ENCODE measurements around the gene MPI.
"Not testable (repeated sequence)": the region's sequence is repeated elsewhere in the genome, so short reads cannot be mapped to it uniquely, and the experiment has no call there.

MPI gene

DNA sequence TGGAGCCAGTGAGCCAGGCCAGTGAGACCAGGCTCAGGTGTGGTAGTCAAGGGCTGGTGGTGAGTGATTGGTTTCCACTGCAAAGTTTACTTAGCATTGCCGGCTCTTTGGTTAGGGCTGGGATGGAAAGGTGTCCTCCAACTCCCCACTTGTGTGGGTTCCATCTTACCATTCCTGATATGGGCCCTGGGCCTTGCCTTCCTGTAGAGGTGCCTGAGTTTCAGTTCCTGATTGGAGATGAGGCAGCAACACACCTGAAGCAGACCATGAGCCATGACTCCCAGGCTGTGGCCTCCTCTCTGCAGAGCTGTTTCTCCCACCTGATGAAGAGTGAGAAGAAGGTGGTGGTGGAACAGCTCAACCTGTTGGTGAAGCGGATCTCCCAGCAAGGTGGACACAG lies 3.1 kb downstream of the MPI start:
- Histone ChIP-seq H3K4me1 (ENCODE audit: low read depth, poor library complexity, severe bottlenecking) (peaks cover 14% of the 10 kb centered on the region), H4K20me1 (ENCODE audit: insufficient read depth) (no peaks in the 10 kb centered on the region), H3K27me3 (ENCODE audit: insufficient read depth, low read depth) (no peaks in the 10 kb centered on the region), H3K9ac (no peak overlapping the region), H3K79me2 (ENCODE audit: insufficient read depth, low read depth) (no peaks in the 10 kb centered on the region), H3K27ac (no peak overlapping the region), H3K36me3 (ENCODE audit: insufficient read depth) (no peaks in the 10 kb centered on the region; the same call in 1 of the 2 replicates), H3K4me3 (IDR thresholded peaks at IDR 0.05; ENCODE audit: insufficient read depth, low read depth, low read length) (no peak overlapping the region), H2AFZ (ENCODE audit: low read depth) (no peak overlapping the region), H3K4me2 (no peak overlapping the region)
- TF ChIP-seq, protein P1, sequence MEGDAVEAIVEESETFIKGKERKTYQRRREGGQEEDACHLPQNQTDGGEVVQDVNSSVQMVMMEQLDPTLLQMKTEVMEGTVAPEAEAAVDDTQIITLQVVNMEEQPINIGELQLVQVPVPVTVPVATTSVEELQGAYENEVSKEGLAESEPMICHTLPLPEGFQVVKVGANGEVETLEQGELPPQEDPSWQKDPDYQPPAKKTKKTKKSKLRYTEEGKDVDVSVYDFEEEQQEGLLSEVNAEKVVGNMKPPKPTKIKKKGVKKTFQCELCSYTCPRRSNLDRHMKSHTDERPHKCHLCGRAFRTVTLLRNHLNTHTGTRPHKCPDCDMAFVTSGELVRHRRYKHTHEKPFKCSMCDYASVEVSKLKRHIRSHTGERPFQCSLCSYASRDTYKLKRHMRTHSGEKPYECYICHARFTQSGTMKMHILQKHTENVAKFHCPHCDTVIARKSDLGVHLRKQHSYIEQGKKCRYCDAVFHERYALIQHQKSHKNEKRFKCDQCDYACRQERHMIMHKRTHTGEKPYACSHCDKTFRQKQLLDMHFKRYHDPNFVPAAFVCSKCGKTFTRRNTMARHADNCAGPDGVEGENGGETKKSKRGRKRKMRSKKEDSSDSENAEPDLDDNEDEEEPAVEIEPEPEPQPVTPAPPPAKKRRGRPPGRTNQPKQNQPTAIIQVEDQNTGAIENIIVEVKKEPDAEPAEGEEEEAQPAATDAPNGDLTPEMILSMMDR (conservative IDR thresholded peaks at IDR 0.05; ENCODE audit: low read depth, low read length) = no peak

DNA sequence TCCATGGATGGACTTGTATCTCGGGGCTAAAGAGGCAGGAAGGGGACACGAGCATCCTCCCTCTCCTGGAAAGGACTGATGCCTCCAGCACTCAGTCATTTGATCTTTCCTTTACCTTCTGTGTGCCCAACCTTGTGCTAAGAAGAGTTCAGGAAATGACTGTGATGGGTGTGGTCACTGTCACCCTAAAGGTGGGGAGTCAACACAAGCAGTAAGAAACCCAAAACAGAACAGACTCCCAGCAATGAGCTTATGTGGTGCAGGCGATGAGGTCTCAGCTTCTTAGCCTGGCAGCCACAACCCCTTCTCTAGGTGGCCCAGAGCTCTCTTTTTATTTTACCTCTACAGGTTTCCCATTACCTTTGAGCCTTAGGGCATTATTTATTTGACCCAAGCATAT lies 3.8 kb downstream of the MPI start:
- no peak overlapping the region for H2AFZ ChIP-seq (ENCODE audit: low read depth)
- H3K36me3 ChIP-seq (ENCODE audit: insufficient read depth) = no peaks in the 10 kb centered on the region; the same call in 1 of the 2 replicates
- H3K4me3 ChIP-seq (IDR thresholded peaks at IDR 0.05; ENCODE audit: insufficient read depth, low read depth, low read length) = no peak overlapping the region
- no peak overlapping the region for H3K27ac ChIP-seq
- TF ChIP-seq, protein P1 (conservative IDR thresholded peaks at IDR 0.05; ENCODE audit: low read depth, low read length) = no peak
- H3K9ac ChIP-seq = no peak overlapping the region
- no peaks in the 10 kb centered on the region for H3K27me3 ChIP-seq (ENCODE audit: insufficient read depth, low read depth)
- no peak overlapping the region for H3K4me2 ChIP-seq
- no peaks in the 10 kb centered on the region for H3K79me2 ChIP-seq (ENCODE audit: insufficient read depth, low read depth)
- peaks cover 15% of the 10 kb centered on the region for H3K4me1 ChIP-seq (ENCODE audit: low read depth, poor library complexity, severe bottlenecking)
- H4K20me1 ChIP-seq (ENCODE audit: insufficient read depth) = no peaks in the 10 kb centered on the region

DNA sequence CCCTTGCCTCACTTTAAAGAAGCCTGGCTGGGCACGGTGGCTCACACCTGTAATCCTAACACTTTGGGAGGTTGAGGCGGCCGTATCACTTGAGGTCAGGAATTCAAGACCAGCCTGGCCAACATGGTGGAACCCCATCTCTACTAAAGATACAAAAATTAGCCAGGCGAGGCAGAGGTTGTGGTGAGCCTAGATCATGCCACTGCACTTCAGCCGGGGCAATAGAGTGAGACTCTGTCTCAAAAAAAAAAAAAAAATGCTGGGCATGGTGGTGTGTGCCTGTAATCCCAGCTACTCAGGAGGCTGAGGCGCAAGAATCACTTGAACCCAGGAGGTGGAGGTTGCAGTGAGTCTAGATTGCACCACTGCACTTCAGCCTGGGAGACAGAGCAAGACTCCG lies 4.5 kb downstream of the MPI start:
- H3K4me2 ChIP-seq; H3K79me2 ChIP-seq (ENCODE audit: insufficient read depth, low read depth); H2AFZ ChIP-seq (ENCODE audit: low read depth); H3K27ac ChIP-seq; H3K4me3 ChIP-seq (IDR thresholded peaks at IDR 0.05; ENCODE audit: insufficient read depth, low read depth, low read length); H3K36me3 ChIP-seq (ENCODE audit: insufficient read depth); H3K27me3 ChIP-seq (ENCODE audit: insufficient read depth, low read depth); H4K20me1 ChIP-seq (ENCODE audit: insufficient read depth); H3K9ac ChIP-seq: not testable (repeated sequence)
- H3K4me1 ChIP-seq (ENCODE audit: low read depth, poor library complexity, severe bottlenecking) = peaks cover 20% of the 10 kb centered on the region

DNA sequence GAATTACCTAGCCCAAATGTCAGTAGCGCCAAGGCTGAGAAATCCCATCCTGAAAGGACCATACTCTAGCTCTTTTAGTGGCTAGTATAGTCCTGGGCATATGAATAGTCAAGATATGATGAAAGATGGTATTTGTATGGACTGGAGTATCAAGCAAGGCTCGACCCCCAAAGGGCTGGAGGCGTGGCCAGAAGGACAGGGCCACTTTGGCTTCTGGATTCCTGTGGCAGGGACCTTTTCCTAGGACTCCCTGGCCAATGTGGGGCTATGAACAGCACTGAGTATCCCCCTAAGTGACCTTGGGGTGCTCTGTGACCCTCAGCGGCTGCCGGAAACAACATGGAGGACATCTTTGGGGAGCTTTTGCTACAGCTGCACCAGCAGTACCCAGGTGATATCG lies 6.0 kb downstream of the MPI start:
- TF ChIP-seq, protein P1 (conservative IDR thresholded peaks at IDR 0.05; ENCODE audit: low read depth, low read length) = no peak
- Histone ChIP-seq H3K4me2 (no peak overlapping the region), H3K4me3 (IDR thresholded peaks at IDR 0.05; ENCODE audit: insufficient read depth, low read depth, low read length) (no peak overlapping the region), H3K79me2 (ENCODE audit: insufficient read depth, low read depth) (no peaks in the 10 kb centered on the region), H3K27ac (no peak overlapping the region), H4K20me1 (ENCODE audit: insufficient read depth) (no peaks in the 10 kb centered on the region), H3K36me3 (ENCODE audit: insufficient read depth) (no peaks in the 10 kb centered on the region; the same call in 1 of the 2 replicates), H3K9ac (no peak overlapping the region), H3K4me1 (ENCODE audit: low read depth, poor library complexity, severe bottlenecking) (peaks cover 19% of the 10 kb centered on the region), H2AFZ (ENCODE audit: low read depth) (no peak overlapping the region), H3K27me3 (ENCODE audit: insufficient read depth, low read depth) (no peaks in the 10 kb centered on the region)

DNA sequence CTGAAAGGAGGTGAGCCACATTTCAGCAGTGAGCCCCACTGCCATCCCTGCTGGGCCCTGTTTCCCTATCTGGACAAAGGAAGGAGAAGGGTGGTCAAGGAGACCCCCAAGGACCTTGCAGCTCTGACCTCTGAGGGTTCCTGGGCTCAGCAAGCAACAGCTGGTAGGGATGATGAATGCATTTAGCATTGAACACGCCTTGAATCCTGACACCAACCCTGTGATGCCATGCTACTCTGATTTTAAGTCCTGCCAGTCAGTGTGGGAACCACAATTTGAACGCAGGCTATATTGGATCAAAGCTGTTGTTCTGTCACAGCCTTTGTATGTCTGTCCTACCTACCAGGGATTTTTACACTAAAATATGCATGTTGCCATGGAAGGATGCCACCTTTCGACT lies 6.5 kb downstream of the MPI start:
- Histone ChIP-seq H3K27me3 (ENCODE audit: insufficient read depth, low read depth) (no peaks in the 10 kb centered on the region), H3K4me3 (IDR thresholded peaks at IDR 0.05; ENCODE audit: insufficient read depth, low read depth, low read length) (no peak overlapping the region), H2AFZ (ENCODE audit: low read depth) (no peak overlapping the region), H4K20me1 (ENCODE audit: insufficient read depth) (no peaks in the 10 kb centered on the region), H3K79me2 (ENCODE audit: insufficient read depth, low read depth) (no peaks in the 10 kb centered on the region), H3K4me1 (ENCODE audit: low read depth, poor library complexity, severe bottlenecking) (peaks cover 21% of the 10 kb centered on the region), H3K27ac (no peak overlapping the region), H3K4me2 (no peak overlapping the region), H3K36me3 (ENCODE audit: insufficient read depth) (no peaks in the 10 kb centered on the region; the same call in 1 of the 2 replicates), H3K9ac (no peak overlapping the region)
- TF ChIP-seq, protein P1 (conservative IDR thresholded peaks at IDR 0.05; ENCODE audit: low read depth, low read length) = no peak
